Left renal cortex interstitium (tissue), 4 donors: Measurements from ENCODE around the gene TXNDC17. TPM values are rescaled to one million over a fixed set of nuclear protein-coding genes. Genes with fewer than 3 reads are reported as not detected.
"Not testable (repeated sequence)": the region's sequence is repeated elsewhere in the genome, so short reads cannot be mapped to it uniquely, and the experiment has no call there.

Source experiments
- DNase-seq, 4 donors: peaks; one replicate each; pipeline ENCODE4 v3.0.0-alpha.2; 2013; ENCODE audit warnings: low read depth in 4 of 4, low spot score in 2 of 4, missing footprints in 1 of 4
- polyA plus RNA-seq, 4 donors: library from polyadenylated mRNA; unstranded; fragments of 120-200 nt; gene quantifications; one replicate each; pipeline ENCODE4 v1.2.1, GENCODE V29; 2013; ENCODE audit not compliant: insufficient read length in 4 of 4

Gene TXNDC17
- polyA plus RNA-seq, 4 donors, result 76.6 to 99.2 (median 88.3) TPM

DNA sequence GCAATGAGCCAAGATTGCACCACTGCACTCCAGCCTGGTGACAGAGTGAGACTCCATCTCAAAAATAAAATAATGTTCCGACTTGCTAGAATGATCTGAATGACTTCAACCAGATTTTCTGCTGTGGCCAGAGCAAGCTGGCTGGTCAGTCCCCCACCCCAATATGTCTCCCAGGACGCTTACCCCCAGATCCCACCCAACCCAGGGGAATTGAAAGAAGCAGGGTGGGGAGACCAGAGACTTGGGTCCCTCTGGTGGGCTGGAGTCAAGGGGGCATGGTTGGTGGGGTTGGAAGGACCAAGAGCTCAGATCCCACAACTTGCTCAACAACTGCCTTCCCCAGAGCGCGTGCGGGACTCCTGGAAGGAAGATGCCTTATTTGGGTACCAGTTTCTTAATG is 17.6 kb downstream of the TXNDC17 start:
- not testable (repeated sequence) for DNase-seq

DNA sequence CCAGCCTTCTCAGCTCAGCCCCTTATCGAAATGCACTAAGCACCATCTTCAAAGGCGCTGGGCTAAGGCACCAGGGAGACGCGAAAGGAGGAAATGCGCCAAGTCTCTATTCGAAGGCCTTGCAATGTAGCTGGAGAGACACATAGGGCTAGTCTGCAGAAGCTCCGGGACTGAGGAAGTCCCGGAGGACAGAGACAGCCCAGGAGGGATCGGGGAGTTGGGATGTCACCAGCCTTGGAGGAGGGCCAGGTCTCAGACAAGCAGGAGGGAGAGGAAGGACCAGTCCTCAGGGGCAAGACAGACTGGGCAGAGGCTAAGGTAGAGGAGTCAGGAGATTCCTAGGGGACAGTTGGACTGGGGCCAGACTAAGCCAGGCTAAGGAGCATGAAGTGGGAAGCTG is 19.2 kb downstream of the TXNDC17 start:
- DNase-seq, result no peak

DNA sequence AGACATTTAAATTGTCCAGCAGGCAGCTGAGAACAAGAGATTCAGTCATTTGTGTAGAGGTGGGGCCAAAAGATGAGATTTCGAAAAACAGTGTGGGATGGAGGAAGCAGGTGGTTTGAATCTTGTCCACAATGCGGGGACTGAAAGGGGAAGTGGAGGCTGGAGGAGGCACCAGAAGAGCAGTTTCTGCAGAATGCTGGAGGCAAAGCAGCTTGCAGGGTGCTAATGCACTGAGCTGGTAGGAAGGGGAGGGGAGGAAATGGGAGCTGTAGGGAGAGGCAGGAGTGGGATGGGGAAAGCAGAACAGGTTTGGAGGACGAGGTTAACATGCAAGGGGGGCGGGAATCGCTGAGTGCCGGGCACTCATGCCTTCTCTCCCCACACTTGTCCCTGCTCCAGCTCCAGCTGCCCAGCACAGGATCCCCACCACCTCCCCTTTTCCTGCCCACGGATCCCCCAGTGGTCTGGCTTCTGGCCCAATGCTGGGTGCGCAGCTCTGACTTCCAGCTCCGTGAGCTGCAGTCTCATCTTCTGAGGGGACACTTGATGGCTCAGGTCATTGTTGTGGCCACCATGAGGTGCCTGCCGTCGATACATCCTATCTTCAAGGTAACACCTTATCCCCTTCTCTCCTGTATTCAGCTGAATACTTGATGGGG is 20.1 kb downstream of the TXNDC17 start:
- DNase-seq, result no peak

GRCh38 chr17:6661464-6661848 is 20.6 kb downstream of the TXNDC17 start:
- no peak for DNase-seq

DNA sequence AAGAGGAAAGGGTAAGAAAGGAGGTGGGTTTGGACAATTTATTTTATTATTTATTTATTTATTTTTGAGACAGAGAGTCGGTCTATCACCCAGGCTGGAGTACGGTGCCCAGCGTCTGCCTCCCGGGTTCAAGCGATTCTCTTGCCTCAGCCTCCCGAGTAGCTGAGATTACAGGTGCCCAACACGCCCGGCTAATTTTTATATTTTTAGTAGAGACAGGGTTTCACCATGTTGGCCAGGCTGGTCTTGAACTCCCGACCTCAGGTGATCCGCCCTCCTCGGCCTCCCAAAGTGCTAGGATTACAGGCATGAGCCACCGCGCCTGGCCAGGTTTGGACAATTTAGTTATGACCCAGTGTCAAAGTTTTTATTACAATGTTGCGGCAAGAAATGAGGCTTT is 22.3 kb downstream of the TXNDC17 start:
- not testable (repeated sequence) for DNase-seq

GRCh38 chr17:6666077-6666521 is 25.2 kb downstream of the TXNDC17 start:
- DNase-seq, result peak in 2 of 4 donors; percentile 51 to 70

- DNase-seq, result no peak
Observed at GRCh38 chr17:6666557-6666956, 25.7 kb downstream of the TXNDC17 start.

GRCh38 chr17:6667516-6667915 is 26.7 kb downstream of the TXNDC17 start:
- no peak for DNase-seq

- DNase-seq, result no peak
Observed at GRCh38 chr17:6668219-6668618, 27.4 kb downstream of the TXNDC17 start.

- no peak for DNase-seq
Observed at GRCh38 chr17:6668727-6669425, 28.0 kb downstream of the TXNDC17 start.

- no peak for DNase-seq
Observed at GRCh38 chr17:6669479-6670212, 28.8 kb downstream of the TXNDC17 start.

- no peak for DNase-seq
Observed at GRCh38 chr17:6670571-6670970, 29.7 kb downstream of the TXNDC17 start.

DNA sequence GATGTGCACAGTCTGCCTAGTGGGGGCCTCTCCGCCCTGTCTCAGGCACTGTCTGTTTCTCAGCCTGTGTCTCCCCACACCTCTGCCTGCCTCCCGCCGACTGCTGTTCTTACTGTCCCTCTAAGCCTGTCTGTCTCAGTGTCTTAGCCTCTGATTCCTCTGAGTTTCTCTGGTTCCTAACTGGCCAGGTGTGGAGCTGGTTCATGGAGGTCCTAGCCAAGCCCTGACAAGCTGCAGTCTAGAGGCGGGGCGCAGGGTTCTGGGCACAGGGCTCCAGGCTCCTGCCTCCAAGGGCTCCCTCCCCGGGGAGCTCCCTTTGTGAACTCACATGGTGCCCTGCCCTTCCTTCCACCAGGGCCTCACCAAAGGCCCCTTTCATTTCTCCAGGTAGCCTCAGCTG is 30.1 kb downstream of the TXNDC17 start:
- no peak for DNase-seq

DNA sequence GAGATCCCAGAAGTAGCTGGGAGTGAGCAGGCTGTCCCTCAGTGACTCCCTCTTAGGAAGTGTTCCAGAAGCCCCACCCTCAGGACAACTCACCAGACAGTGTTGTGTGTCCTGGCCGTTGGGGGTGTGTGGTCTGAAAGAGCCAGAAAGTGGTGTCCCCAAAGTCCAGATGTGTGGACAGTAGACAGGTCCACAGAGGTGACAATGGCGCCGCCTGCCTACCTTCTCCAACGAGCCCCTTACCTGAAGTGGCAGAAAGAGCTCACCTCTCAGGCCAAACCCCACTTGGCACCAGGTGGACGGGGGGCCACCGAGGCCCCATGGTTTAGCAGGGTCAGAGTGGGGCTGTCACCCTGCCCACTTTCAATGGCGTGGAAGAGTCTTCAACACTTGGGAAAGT is 30.6 kb downstream of the TXNDC17 start:
- DNase-seq, result no peak

DNA sequence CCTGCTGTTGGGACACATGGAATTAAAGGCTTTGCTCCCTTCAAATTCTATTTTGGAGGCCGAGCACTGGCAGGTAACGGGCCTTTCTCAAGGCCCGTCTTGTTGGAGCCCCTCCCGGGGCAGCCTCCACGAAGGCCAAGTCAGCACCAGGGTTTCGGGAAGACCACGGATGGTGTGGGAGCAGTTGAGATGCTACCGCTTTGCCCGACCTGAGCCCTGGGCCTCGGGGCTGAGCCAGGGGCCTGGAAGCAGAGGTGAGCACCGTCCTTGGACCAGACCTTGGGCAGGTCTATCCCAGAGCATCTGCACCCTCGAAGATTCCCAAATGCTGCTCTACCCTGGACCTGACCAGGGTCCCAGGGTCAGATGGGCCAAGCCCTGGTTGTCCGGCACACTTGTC is 33.7 kb downstream of the TXNDC17 start:
- no peak for DNase-seq

DNA sequence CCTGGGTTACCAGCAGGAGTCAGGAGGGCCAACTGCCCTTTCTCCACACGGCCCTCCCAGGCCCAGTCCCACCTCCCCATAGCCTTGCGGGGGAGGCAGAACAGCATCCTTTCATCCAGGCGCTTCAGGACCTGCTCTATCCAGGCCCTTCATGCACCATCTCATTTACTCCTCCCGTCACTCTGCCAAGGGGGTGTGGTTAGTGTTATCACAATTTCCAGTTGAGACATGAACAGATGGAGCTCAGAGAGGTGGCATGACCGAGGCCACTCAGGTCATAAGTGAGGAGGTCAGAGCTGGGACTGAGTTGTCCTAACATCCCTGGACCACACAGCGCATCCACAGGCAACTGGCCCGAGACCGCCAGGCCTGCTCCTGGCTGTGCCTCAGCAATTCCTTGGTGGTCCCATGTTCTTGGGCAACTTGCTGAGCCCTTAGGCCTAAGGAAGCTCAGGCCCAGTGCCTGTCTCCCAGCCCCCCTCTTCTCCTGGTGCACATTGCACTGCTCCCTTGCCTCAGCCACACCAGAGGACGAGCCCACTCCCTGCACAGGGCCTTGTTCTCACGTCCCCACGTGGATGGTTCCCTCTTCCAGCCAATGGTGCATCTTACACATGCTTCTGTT is 34.5 kb downstream of the TXNDC17 start:
- DNase-seq, result no peak

DNA sequence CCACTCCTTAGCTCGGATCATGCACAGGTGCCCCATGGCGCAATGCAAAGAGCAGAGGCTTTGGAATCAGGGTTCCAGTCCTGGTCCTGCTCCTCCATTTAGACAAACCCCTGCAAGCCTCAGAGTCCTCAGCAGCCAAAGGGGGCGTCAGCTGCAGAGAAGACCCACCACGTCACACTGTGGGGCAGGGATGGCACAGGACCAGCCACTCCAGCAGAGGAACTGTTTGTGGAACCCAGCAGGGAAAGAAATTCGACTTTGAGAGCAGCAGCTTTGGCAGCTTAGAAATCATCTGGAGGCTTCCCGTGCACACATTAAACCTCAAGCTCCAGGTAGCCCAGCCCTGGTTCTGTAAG is 35.9 kb downstream of the TXNDC17 start:
- DNase-seq, result no peak

- DNase-seq, result no peak
Observed at GRCh38 chr17:6677158-6677831, 36.4 kb downstream of the TXNDC17 start.

- no peak for DNase-seq
Observed at GRCh38 chr17:6677946-6678345, 37.1 kb downstream of the TXNDC17 start.

- no peak for DNase-seq
Observed at GRCh38 chr17:6679241-6679640, 38.4 kb downstream of the TXNDC17 start.

GRCh38 chr17:6681176-6681575 is 40.3 kb downstream of the TXNDC17 start:
- no peak for DNase-seq
